Stimulated activated CD4-positive, alpha-beta T cell treated with anti-CD3 and anti-CD28 coated beads, Interleukin-12 subunit alpha, Interleukin-12 subunit beta, amount 100 ng/mL, for 48 hours (primary cell): ENCODE data around the gene CLEC4C.

Experiments
- DNase-seq, 3 donors: peaks; one replicate each; pipeline ENCODE4 v3.0.0-alpha.2; 2020; ENCODE audit warnings: low read depth in 2 of 3, low spot score in 1 of 3

The CLEC4C gene

GRCh38 chr12:7729746-7730145 lies 17.4 kb downstream of the CLEC4C start:
- no peak for DNase-seq

GRCh38 chr12:7723926-7724325 lies 23.2 kb downstream of the CLEC4C start:
- DNase-seq = no peak

GRCh38 chr12:7719946-7720730 lies 27.0 kb downstream of the CLEC4C start:
- DNase-seq = no peak

- DNase-seq = no peak
These were observed 30.8 kb downstream of the CLEC4C start for GRCh38 chr12:7716381-7716780.

GRCh38 chr12:7712841-7713442 lies 34.2 kb downstream of the CLEC4C start:
- no peak for DNase-seq

- no peak for DNase-seq
These were observed 36.0 kb downstream of the CLEC4C start, which contains the start of gene DPPA3 for GRCh38 chr12:7711133-7711532. DPPA3 (plus strand) TSS chr12:7711433; CDS start chr12:7711571, 138 bp downstream.

GRCh38 chr12:7709969-7710675 lies 37.1 kb downstream of the CLEC4C start:
- no peak for DNase-seq

GRCh38 chr12:7705846-7706245 lies 41.3 kb downstream of the CLEC4C start:
- DNase-seq = no peak

- DNase-seq = no peak
These were observed 51.5 kb downstream of the CLEC4C start, which contains the start of gene GDF3 for GRCh38 chr12:7695566-7696197. GDF3 (minus strand) TSS chr12:7695775; CDS start chr12:7695728, 47 bp downstream.

GRCh38 chr12:7695237-7695560 lies 52.0 kb downstream of the CLEC4C start:
- DNase-seq = no peak

- DNase-seq = no peak
These were observed 52.5 kb downstream of the CLEC4C start for GRCh38 chr12:7694556-7695236.

- no peak for DNase-seq
These were observed 53.4 kb downstream of the CLEC4C start for GRCh38 chr12:7693793-7694192.

GRCh38 chr12:7681535-7681934 lies 65.6 kb downstream of the CLEC4C start:
- DNase-seq = no peak
